H9 (cell line): Measurements from ENCODE around the gene GPBAR1. TPM values are rescaled to one million over a fixed set of nuclear protein-coding genes. Genes with fewer than 3 reads are reported as not detected.

ENCODE experiments used
- DNase-seq: peaks from one replicate; pipeline ENCODE4 v3.0.0-alpha.2; 2017
- H2AFZ ChIP-seq: one replicate; pipeline ENCODE4 v1.6.1; 2013; ENCODE audit warnings: mild to moderate bottlenecking, low read length, control low read depth, moderate library complexity
- H2AK5ac ChIP-seq: 2 replicates; pipeline ENCODE4 v1.6.1; 2013; ENCODE audit warnings: low read length, control low read depth, mixed read lengths; ENCODE audit not compliant: insufficient read length
- H2BK120ac ChIP-seq: one replicate; pipeline ENCODE4 v1.6.1; 2013; ENCODE audit warnings: low read depth, mild to moderate bottlenecking, low read length, control low read depth, inconsistent platforms; ENCODE audit not compliant: poor library complexity, severe bottlenecking
- H2BK12ac ChIP-seq: 2 replicates; pipeline ENCODE4 v1.6.1; 2013; ENCODE audit warnings: low read length, control low read depth, mixed read lengths, low read depth; ENCODE audit not compliant: insufficient read length
- H2BK15ac ChIP-seq: 2 replicates; pipeline ENCODE4 v1.6.1; 2013; ENCODE audit warnings: low read depth, low read length, control low read depth
- H2BK20ac ChIP-seq: one replicate; pipeline ENCODE4 v1.6.1; 2013; ENCODE audit warnings: low read depth, mild to moderate bottlenecking, low read length, control low read depth, inconsistent platforms; ENCODE audit not compliant: poor library complexity, severe bottlenecking
- H2BK5ac ChIP-seq: 2 replicates; pipeline ENCODE4 v1.6.1; 2013; ENCODE audit warnings: low read length, control low read depth, mixed read lengths; ENCODE audit not compliant: insufficient read length
- H3K14ac ChIP-seq: 2 replicates; pipeline ENCODE4 v1.6.1; 2013; ENCODE audit warnings: low read length, control low read depth; ENCODE audit not compliant: insufficient read depth
- H3K18ac ChIP-seq: 2 replicates; pipeline ENCODE4 v1.6.1; 2013; ENCODE audit warnings: low read depth, mild to moderate bottlenecking, mixed read lengths, low read length, control low read depth; ENCODE audit not compliant: insufficient read length
- H3K23ac ChIP-seq: 2 replicates; pipeline ENCODE4 v1.6.1; 2013; ENCODE audit warnings: low read length, control low read depth, mixed read lengths, low read depth; ENCODE audit not compliant: insufficient read length
- H3K23me2 ChIP-seq: 2 replicates; pipeline ENCODE4 v1.6.1; 2013; ENCODE audit warnings: low read depth, mild to moderate bottlenecking, mixed read lengths, low read length, control low read depth; ENCODE audit not compliant: insufficient read length, poor library complexity, severe bottlenecking
- H3K27ac ChIP-seq: 2 replicates; pipeline ENCODE4 v1.5.1; 2013; ENCODE audit warnings: low read length, control low read depth, mixed read lengths, low read depth; ENCODE audit not compliant: insufficient read length
- H3K27me3 ChIP-seq: 2 replicates; pipeline ENCODE4 v1.6.1; 2013; ENCODE audit warnings: low read length, control low read depth, inconsistent platforms; ENCODE audit not compliant: insufficient read depth
- H3K4ac ChIP-seq: 2 replicates; pipeline ENCODE4 v1.6.1; 2013; ENCODE audit warnings: low read depth, mild to moderate bottlenecking, control low read depth, inconsistent platforms, low read length, moderate library complexity
- H3K4me1 ChIP-seq: 2 replicates; pipeline ENCODE4 v1.6.1; 2013; ENCODE audit warnings: low read length, control low read depth, inconsistent platforms; ENCODE audit not compliant: insufficient read depth
- H3K4me2 ChIP-seq: 2 replicates; pipeline ENCODE4 v1.6.1; 2013; ENCODE audit warnings: low read length, control low read depth, mixed read lengths; ENCODE audit not compliant: insufficient read length, insufficient read depth
- H3K56ac ChIP-seq: 2 replicates; pipeline ENCODE4 v1.6.1; 2013; ENCODE audit warnings: low read depth, mild to moderate bottlenecking, mixed read lengths, low read length, control low read depth; ENCODE audit not compliant: insufficient read length
- H3K79me1 ChIP-seq: 2 replicates; pipeline ENCODE4 v1.6.1; 2013; ENCODE audit warnings: low read depth, mild to moderate bottlenecking, moderate library complexity, low read length, control low read depth, inconsistent platforms; ENCODE audit not compliant: insufficient read depth, poor library complexity, severe bottlenecking
- H3K79me2 ChIP-seq: 2 replicates; pipeline ENCODE4 v1.6.1; 2013; ENCODE audit warnings: low read length, control low read depth, inconsistent platforms; ENCODE audit not compliant: insufficient read depth
- H3K9ac ChIP-seq: 2 replicates; pipeline ENCODE4 v1.6.1; 2013; ENCODE audit warnings: low read length, control low read depth, mixed read lengths; ENCODE audit not compliant: insufficient read length; ENCODE audit errors: extremely low read depth
- H3K9me3 ChIP-seq: one replicate; pipeline ENCODE4 v1.6.1; 2013; ENCODE audit warnings: low read depth, low read length, inconsistent platforms; ENCODE audit not compliant: control insufficient read depth
- H3T11ph ChIP-seq: one replicate; pipeline ENCODE4 v1.6.1; 2013; ENCODE audit warnings: mild to moderate bottlenecking, low read length, control low read depth, inconsistent platforms
- H4K20me1 ChIP-seq: one replicate; pipeline ENCODE4 v1.6.1; 2013; ENCODE audit not compliant: control insufficient read depth, insufficient read length, insufficient read depth
- H4K5ac ChIP-seq: 2 replicates; pipeline ENCODE4 v1.6.1; 2013; ENCODE audit warnings: low read depth, mild to moderate bottlenecking, mixed read lengths, low read length, control low read depth; ENCODE audit not compliant: insufficient read length
- H4K8ac ChIP-seq: replicated peaks from 2 replicates; pipeline ENCODE4 v1.6.1; 2013; ENCODE audit warnings: low read length, control low read depth, mixed read lengths, low read depth; ENCODE audit not compliant: insufficient read length
- H4K91ac ChIP-seq: 2 replicates; pipeline ENCODE4 v1.6.1; 2013; ENCODE audit warnings: low read depth, mild to moderate bottlenecking, moderate library complexity, mixed read lengths, low read length, control low read depth; ENCODE audit not compliant: insufficient read length
- H3K27ac Mint-ChIP-seq, 3 experiments: 2 replicates in 2 of 3; 3 replicates in 1 of 3; pipeline ENCODE4 v1.8.0; 2020 to 2021; ENCODE audit warnings: mixed read lengths in 3 of 3, mild to moderate bottlenecking in 1 of 3, moderate library complexity in 1 of 3
- H3K27me3 Mint-ChIP-seq: 2 replicates; pipeline ENCODE4 v1.8.0; 2021; ENCODE audit warnings: low read depth, mild to moderate bottlenecking, moderate library complexity, mixed read lengths
- H3K36me3 Mint-ChIP-seq, 3 experiments: 2 replicates in 2 of 3; 3 replicates in 1 of 3; pipeline ENCODE4 v1.8.0; 2020 to 2021; ENCODE audit warnings: low read depth in 3 of 3, mixed read lengths in 3 of 3; ENCODE audit not compliant: insufficient read depth in 1 of 3
- H3K4me1 Mint-ChIP-seq, 2 experiments: 2 replicates each; pipeline ENCODE4 v1.8.0; 2020; ENCODE audit warnings: mixed read lengths in 2 of 2
- H3K4me3 Mint-ChIP-seq, 2 experiments: 2 replicates in 1 of 2; 3 replicates in 1 of 2; pipeline ENCODE4 v1.8.0; 2020 to 2021; ENCODE audit warnings: mild to moderate bottlenecking in 2 of 2, mixed read lengths in 2 of 2, moderate library complexity in 1 of 2
- H3K9me3 Mint-ChIP-seq, 2 experiments: 2 replicates in 1 of 2; 3 replicates in 1 of 2; pipeline ENCODE4 v1.8.0; 2020; ENCODE audit warnings: mild to moderate bottlenecking in 2 of 2, mixed read lengths in 2 of 2, moderate library complexity in 1 of 2
- CTCF ChIP-seq: fragments of 200-600 bp; sonication (generic); conservative IDR thresholded peaks from 3 replicates; pipeline ENCODE4 v1.8.0; 2021; ENCODE audit warnings: antibody characterized with exemption, mild to moderate bottlenecking
- WGBS: extraction: QIAGEN DNeasy Blood & Tissue Kit; methylation state at CpG from one replicate; pipeline ENCODE4 v1.1.7; 2013; ENCODE audit warnings: missing lambda C conversion rate, low lambda C conversion rate, mixed read lengths; ENCODE audit not compliant: insufficient read length; ENCODE audit errors: extremely low coverage; 5-methylcytosine and 5-hydroxymethylcytosine counted together
- total RNA-seq: library from RNA; stranded (reverse); gene quantifications from 2 replicates; pipeline ENCODE4 v1.2.1, GENCODE V29; 2021

The GPBAR1 gene
- total RNA-seq, 1 experiment from 2014 or later, result 0.44 TPM

GRCh38 chr2:218271487-218271797 is 10.6 kb downstream of the GPBAR1 start:
- H3K4me3 Mint-ChIP-seq, result peak overlapping the region; percentile 80 to 92
- Histone ChIP-seq H4K91ac (no peak overlapping the region), H4K8ac (no peak overlapping the region), H3K4me1 (no peaks in the 10 kb centered on the region), H2BK120ac (no peak overlapping the region), H3T11ph (no peak overlapping the region), H3K23ac (no peak overlapping the region), H4K20me1 (no peaks in the 10 kb centered on the region), H3K9me3 (no peaks in the 10 kb centered on the region), H2AK5ac (no peak overlapping the region), H3K56ac (no peak overlapping the region), H3K18ac (no peak overlapping the region), H3K27ac (no peak overlapping the region), H3K4me2 (peak overlapping the region; percentile 97), H3K4ac (no peak overlapping the region), H2BK20ac (no peak overlapping the region), H2AFZ (no peak overlapping the region), H3K27me3 (no peaks in the 10 kb centered on the region), H3K79me2 (no peaks in the 10 kb centered on the region), H3K79me1 (no peaks in the 10 kb centered on the region), H4K5ac (no peak overlapping the region), H3K9ac (no peak overlapping the region), H2BK15ac (no peak overlapping the region), H3K14ac (no peak overlapping the region), H2BK12ac (no peak overlapping the region), H2BK5ac (no peak overlapping the region), H3K23me2 (peaks cover 9% of the 10 kb centered on the region)
- no peaks in the 10 kb centered on the region; the same call in 1 of the 2 replicates for H3K27me3 Mint-ChIP-seq
- H3K4me1 Mint-ChIP-seq, result peaks cover 18 to 21% of the 10 kb centered on the region in 2 experiments
- no peak for TF ChIP-seq CTCF
- no peak overlapping the region for H3K27ac Mint-ChIP-seq
- peaks cover 17 to 44% (median 41%) of the 10 kb centered on the region in 3 experiments; a peak in 6 of 7 replicates for H3K36me3 Mint-ChIP-seq
- DNase-seq, result no peak
- WGBS, result no CpG with 5 or more reads among the region's 4 CpGs
- no peaks in the 10 kb centered on the region for H3K9me3 Mint-ChIP-seq
